ENCODE data around the gene ARMC7.
A peak's percentile ranks its signal among the peaks of the same experiment; 100 is the strongest.

Gene ARMC7

GRCh38 chr17:75078284-75079022, 31.3 kb upstream of the ARMC7 start:
- peak; percentile 52 for DNase-seq

DNA sequence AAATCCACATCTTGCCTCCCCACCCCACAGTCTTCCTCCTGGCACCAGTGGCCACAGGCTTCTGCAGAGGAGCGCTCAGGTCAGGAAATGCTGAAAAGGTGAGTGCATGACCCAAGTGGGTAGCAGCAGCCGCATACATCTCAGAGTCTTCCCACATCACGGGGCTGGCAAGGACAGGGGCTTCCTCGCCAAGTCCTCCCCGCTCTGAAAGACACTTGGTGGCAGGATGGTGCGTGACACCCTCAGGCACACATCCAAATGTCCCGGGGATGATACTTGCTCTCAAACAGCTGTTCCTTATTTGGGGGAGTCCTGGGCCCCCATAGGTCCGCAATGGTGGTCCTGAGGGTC, 30.8 kb upstream of the ARMC7 start:
- no peak for DNase-seq

DNA sequence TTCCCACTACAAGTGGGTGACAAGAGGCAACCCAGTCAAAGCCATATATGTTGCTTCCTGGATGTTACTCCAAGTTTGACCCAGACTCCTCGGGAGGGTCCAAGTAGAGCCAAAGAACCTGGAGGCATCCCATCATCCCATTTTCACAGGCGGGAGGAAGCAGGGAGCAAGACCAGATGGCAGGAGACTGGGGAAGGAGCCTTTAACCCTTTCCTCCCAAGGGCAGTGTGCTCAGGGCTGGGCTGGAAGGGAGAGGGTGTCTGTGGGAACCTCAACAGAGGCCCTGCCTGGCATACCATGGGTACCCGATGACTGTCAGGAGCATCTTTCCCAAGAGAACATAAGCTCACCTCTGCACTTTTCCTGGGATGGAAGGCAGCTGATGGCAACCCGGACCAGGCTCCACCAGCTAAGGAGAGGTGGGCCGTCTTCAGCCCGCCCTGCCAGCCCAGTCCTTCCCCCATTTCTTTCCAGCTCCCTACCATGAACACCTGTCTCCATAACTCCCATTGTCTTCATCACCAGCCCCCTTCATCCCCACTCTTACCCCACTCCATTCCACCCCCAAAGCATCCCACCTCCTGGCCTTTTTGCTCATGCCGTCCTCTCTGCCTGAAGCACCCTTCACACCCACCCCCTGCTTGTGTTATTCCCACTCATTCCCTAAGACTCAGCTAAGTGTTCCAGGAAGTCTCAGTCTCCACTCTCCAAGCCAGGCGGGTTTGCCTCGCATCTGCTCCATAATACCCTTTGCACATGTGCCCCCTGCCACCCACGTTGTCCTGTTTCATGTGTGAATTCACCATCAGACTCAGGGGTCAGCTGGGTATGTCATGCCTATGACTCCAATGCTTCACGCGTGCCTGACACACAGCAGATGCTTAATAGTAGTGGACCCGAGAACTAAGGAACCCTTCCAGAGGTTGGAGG, 27.9 kb upstream of the ARMC7 start:
- DNase-seq, result no peak

DNA sequence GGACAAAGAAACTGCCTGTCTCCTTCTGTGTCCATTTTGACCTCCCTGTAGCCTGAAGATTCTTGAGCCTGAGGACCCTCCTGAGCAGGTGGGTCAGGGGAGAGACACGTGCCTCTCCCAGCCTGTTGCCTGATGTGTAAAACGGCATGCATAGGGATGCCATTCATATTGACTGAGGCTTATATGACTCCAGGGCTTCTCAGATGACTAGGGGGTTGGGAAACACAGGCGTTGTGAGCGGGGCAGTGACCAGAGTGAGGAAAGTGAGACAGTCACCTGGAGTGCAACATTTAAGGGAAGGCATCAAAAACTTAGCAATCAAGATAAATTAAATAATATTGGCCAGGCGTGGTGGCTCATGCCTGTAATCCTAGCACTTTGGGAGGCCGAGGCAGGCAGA, 27.1 kb upstream of the ARMC7 start:
- no peak for DNase-seq

- DNase-seq, result no peak
These were observed 25.6 kb upstream of the ARMC7 start for GRCh38 chr17:75084039-75084660.

DNA sequence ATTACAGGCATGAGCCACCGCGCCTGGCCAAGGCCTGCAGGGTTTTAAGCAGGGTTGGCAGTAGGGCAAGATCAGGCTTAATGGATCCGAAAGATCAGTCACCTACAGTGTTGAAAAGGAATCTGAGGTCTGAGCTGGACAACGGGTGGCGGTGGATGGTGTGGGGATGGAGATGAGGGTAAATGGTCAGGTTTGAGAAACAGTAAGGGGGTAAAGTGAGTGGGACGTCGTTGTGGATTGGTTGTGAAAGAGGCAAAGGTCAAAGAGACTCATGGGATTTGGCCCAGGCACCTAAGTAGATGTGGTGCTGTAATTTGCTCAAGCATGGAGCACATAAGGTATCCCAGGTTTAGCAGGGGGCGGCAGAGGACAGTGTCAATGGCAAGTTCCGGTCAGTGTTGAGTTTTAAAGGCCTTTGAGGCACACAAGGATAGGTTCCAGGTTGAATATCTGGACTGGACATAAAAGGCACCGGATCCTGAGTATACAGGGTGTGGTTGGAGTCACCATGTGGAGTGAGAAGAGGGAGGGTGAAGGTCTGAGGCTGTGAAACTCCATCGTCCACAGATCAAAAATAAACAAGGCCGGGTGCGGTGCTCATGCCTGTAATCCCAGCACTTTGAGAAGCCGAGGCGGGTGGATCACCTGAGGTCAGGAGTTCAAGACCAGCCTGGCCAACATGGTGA, 23.1 kb upstream of the ARMC7 start:
- no peak for DNase-seq

GRCh38 chr17:75087182-75087557, 22.6 kb upstream of the ARMC7 start:
- no peak for DNase-seq

DNA sequence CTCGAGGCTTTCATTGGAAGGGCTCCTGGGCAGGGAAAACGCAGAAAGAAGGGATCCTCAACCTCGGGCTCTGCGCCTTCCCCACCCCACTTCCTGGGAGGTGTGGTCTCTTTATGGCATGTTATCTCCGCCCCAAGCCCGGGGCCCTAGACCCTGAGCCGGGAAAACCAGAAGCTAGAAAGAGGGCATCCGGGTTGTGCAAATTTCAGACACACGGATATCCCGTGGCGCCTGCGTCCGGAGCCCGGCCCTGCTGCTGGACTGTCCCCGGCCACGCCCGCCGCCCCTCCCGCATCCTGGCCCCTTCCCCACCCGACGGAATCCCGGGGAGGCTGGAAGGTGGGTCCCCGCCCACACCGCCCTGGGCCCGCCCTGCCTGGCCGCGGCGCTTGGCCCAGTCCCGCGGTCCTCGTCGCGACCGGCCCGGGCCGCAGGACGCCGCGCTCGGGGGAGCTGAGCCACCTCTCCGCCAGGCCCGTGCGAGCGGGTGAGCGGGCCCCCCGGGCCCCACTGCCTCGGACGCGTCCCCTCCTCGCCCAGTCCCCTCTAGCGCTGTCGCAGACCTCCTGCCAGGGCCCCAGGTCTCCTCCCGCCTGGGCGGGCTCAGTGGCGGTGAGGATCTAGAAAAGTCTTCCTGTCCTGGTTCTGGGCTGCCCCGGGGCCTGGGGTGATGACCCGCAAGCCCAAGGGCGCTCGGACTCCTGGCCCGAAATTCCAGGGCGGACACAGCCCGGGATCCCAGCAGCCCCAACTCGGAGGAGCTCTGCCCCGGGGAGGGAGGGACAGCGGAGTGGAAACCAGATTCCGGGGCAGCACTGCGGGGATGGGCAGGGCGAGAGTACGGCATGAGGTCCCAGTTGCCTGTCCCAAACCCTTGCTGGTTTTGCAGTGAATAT, 22.0 kb upstream of the ARMC7 start, which contains the start of gene SLC16A5:
Gene SLC16A5, plus strand, starts transcription at position 397 of the 896 bp plus-strand sequence. CDS start 5,683 bp downstream, outside the sequence.
- DNase-seq, result peak; percentile 43

- DNase-seq, result no peak
These were observed 21.0 kb upstream of the ARMC7 start for GRCh38 chr17:75088465-75089417.

DNA sequence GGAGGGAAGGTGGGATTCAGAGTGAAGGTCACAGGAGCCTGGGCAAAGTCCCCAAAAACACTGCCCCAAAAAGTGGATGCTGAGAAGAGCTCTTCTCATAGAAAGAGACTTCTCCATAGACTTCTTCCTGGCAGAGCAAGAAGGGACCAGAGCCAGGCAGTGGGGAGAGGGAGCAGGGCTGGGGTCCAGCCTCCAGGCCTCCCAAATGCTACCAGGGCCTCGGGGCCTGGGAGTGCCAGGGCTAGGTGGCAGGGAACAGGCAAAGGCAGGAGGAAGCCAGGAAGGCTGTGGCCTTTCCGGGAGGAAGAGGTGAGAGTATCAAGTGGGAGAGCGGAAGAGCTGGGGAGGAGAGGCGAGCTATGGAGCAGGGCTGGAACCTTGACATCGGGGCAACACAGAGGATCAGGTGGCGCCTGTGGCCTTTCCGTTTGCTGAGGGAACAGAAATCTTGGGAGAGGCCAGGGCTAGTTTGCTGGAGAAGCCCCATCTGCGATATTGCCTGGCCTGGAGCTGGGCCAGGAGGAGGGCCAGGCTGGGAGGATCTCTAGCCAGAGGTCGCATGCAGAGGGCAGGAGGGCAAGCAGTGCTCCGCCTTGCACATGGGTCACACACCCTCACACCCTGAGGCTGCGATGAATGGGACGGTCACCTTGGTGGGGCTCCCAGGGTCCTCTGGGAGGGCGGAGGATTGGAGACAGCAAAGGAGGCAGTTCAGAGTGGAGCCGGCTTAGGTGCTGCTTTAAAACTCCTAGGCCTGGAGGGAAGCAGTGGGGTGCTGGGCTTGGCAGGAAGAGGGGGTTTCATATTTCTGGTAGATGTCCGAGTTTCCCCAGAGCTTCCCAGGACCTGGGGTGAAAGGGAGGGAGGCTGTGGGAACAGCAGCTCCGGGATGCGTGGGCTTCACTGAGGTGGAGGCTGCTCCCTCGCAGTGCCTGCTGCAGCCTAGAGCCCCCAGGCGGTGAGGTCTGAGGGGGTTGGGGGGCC, 18.6 kb upstream of the ARMC7 start:
- DNase-seq, result no peak

- DNase-seq, result no peak
These were observed 17.9 kb upstream of the ARMC7 start for GRCh38 chr17:75091855-75092327.

DNA sequence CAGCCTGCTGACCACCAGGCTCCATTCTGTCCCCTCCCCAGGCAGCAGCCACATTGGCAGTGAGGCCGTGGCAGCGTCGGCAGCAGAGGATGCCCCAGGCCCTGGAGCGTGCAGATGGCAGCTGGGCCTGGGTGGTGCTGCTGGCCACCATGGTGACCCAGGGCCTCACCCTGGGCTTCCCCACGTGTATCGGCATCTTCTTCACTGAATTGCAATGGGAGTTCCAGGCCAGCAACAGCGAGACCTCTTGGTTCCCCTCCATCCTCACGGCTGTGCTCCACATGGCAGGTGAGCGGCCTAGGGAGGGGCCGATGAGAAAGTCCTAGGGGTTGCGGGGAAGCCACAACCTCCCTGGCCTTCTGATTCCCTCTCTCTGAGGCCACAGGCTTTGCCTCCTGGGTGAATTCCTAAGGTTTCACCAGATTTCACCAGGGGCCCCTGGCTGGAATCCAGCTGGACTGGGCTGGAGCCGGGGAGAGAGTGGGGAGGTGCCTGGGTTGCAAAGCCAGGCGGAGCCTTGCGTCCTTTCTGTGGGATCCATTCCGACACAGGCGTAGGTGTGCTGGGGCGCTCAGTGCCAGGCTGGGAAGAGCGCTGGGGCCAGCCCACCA, 16.1 kb upstream of the ARMC7 start:
- DNase-seq, result no peak

DNA sequence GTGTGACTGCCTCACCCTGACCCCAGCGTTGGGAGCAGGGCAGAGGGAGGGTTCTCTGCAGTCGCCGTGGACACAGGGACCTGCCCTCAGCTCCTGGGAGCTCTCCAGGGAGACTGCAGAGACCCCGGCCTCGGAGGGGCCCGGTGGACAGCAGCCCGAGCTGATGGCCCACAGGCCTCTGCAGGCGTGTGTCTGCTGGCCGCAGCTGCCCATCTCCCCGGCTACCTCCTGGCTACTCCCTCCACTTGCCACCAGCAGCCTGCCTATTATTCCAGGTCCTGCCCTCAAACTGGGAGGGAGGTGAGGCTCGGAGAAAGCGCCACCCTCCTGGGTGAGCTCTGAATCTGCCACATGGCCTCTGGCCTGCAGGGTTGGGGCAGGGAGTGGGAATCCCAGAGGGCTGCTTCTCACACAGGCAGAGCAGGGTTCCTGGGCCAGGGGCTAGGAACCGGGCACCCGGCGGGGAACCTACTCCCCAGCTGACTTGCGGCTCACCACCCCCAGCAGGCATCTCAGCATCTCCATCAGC, 14.8 kb upstream of the ARMC7 start:
- no peak for DNase-seq

DNA sequence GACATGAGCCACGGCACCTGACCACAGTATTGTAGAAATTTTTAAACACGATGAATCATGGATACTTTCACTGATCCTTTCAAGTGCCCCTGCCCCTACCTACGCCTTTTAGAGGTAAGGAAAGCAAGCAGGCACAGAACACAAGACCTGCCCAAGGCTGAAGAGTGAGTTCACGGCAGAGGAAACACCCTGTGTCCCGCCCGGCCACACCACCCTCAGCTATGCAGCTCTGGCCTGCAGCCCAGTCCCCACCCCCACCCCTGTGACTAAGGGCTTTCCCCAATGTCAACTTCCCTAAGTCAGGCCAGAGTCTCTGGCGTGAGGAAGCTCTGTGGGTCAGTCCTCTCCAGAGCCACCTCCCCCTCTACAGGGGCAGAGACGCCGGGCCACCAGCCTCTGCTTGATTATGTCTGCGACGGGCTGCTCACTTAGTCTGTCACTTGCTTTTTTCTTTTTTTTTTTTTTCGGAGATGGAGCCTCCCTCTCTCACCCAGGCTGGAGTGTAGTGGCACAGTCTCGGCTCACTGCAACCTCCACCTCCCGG, 13.6 kb upstream of the ARMC7 start:
- DNase-seq, result no peak

- no peak for DNase-seq
These were observed 11.9 kb upstream of the ARMC7 start for GRCh38 chr17:75097865-75098264.

DNA sequence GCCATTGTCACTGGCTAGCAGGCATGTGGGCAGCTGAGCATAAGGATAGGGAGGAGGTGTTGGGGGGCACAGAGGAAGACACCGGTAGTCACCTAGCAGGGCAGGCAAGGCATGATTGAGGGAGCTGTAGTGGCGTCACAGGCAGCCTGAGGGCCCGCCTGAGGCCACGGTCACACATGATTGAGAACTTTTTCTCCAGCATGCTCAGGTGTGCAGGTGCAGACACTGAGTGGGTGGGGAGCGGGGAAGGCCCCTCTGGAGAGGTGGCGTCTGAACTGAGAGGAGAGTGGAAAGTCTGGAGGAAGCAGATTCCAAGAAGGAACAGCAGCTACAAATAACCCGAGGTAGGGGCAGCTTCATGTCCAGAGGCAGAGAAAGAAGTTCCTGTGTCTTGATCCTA, 10.9 kb upstream of the ARMC7 start:
- no peak for DNase-seq

DNA sequence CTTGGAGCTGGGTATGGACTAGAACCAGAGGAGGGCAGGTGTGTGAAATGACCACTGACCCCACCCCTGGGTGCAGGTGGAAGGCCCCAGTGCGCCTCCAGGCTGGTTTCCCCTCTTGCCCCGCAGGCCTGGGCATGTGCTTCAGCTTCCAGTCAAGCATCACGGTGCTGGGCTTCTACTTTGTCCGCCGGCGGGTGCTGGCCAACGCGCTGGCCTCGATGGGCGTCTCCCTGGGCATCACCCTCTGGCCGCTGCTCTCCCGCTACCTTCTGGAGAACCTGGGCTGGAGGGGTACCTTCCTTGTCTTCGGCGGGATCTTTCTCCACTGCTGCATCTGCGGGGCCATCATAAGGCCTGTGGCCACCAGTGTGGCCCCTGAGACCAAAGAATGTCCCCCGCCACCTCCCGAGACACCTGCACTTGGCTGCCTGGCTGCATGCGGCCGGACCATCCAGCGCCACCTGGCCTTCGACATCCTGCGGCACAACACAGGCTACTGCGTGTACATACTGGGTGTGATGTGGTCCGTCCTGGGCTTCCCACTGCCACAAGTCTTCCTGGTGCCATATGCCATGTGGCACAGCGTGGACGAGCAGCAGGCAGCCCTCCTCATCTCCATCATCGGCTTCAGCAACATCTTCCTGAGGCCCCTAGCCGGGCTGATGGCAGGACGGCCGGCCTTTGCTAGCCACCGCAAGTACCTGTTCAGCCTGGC, 9.7 kb upstream of the ARMC7 start:
- DNase-seq, result no peak

- DNase-seq, result no peak
These were observed 7.4 kb upstream of the ARMC7 start for GRCh38 chr17:75102385-75102821.
